ENCODE measurements around the gene PCDH10.

PCDH10 gene

DNA sequence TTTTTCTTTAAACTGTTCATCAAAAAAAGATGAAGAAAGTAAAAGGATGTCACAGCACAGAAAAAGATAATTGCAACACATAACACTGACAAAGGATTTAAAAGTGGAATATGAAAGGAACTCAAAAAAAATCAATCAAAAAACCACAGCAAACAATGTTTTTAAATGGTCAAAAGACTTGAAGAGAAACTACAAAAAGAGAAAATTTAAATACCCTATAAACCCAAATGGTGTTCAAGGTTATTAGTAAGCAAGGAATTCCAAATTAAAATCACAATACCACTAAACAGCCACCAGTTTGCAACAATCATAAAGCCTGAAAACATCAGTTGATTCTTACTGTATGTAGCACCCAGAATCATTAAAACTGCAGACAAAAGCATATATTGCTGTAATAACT is 36.5 kb upstream of the PCDH10 start:
- no peaks in the 10 kb centered on the region; the same call in 1 of the 2 replicates for H3K9me3 ChIP-seq (replicated peaks; ENCODE audit: insufficient read depth, low read length)
- H3K4me1 ChIP-seq (ENCODE audit: low read length) = no peaks in the 10 kb centered on the region
- no peaks in the 10 kb centered on the region for H3K9me2 ChIP-seq (replicated peaks; ENCODE audit: insufficient read depth, low read length)
- no peaks in the 10 kb centered on the region for H3F3A ChIP-seq (ENCODE audit: insufficient read depth, low read length)
- no peak overlapping the region for H3K9ac ChIP-seq (ENCODE audit: low read length)
- no peaks in the 10 kb centered on the region for H3K27me3 ChIP-seq (replicated peaks; ENCODE audit: insufficient read depth, low read length)
- no peak overlapping the region for H3K4me2 ChIP-seq (ENCODE audit: low read depth, low read length)
- no peak for TF ChIP-seq EZH2 (optimal IDR thresholded peaks at IDR 0.05; ENCODE audit: low read depth, low read length)
- TF ChIP-seq, protein P1, sequence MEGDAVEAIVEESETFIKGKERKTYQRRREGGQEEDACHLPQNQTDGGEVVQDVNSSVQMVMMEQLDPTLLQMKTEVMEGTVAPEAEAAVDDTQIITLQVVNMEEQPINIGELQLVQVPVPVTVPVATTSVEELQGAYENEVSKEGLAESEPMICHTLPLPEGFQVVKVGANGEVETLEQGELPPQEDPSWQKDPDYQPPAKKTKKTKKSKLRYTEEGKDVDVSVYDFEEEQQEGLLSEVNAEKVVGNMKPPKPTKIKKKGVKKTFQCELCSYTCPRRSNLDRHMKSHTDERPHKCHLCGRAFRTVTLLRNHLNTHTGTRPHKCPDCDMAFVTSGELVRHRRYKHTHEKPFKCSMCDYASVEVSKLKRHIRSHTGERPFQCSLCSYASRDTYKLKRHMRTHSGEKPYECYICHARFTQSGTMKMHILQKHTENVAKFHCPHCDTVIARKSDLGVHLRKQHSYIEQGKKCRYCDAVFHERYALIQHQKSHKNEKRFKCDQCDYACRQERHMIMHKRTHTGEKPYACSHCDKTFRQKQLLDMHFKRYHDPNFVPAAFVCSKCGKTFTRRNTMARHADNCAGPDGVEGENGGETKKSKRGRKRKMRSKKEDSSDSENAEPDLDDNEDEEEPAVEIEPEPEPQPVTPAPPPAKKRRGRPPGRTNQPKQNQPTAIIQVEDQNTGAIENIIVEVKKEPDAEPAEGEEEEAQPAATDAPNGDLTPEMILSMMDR (IDR thresholded peaks at IDR 0.05; ENCODE audit: low read length) = no peak
- H3K36me3 ChIP-seq (replicated peaks; ENCODE audit: insufficient read depth, low read length) = no peaks in the 10 kb centered on the region
- H4K20me1 ChIP-seq (ENCODE audit: insufficient read depth, low read length) = no peaks in the 10 kb centered on the region
- DNase-seq = no peak
- no peaks in the 10 kb centered on the region for H3K79me2 ChIP-seq (ENCODE audit: low read length)
- H3K4me3 ChIP-seq (ENCODE audit: low read length) = no peak overlapping the region
- no peak overlapping the region for H3K27ac ChIP-seq (ENCODE audit: low read length)
- no peak overlapping the region for H2AFZ ChIP-seq (ENCODE audit: low read length)

DNA sequence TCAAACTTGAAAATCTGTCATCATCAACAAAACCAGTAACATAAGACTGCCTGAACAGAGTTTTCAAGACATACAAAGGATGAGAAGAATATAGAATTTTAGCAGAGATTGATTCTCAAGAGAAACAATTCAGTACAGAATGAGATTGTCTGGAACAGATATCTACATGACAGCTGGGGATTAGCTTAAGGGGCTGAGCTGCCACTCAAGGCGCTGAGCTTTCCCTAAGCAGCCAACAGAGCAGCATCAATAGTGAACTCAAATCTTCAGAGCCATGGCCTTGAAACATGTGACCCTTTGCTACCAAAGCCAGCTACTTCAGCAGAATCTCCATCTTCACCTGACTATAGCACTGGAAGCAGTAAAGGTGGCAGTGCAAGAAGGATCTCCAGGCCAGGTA is 24.3 kb upstream of the PCDH10 start:
- H3K27ac ChIP-seq (ENCODE audit: low read length) = no peak overlapping the region
- H2AFZ ChIP-seq (ENCODE audit: low read length) = no peak overlapping the region
- TF ChIP-seq EZH2 (optimal IDR thresholded peaks at IDR 0.05; ENCODE audit: low read depth, low read length) (no peak), EZH2phosphoT487 (IDR thresholded peaks at IDR 0.05; ENCODE audit: low read length) (no peak)
- TF ChIP-seq, protein P1 (IDR thresholded peaks at IDR 0.05; ENCODE audit: low read length) = no peak
- no peaks in the 10 kb centered on the region for H3K27me3 ChIP-seq (replicated peaks; ENCODE audit: insufficient read depth, low read length)
- no peaks in the 10 kb centered on the region for H3K79me2 ChIP-seq (ENCODE audit: low read length)
- no peak for DNase-seq
- H4K20me1 ChIP-seq (ENCODE audit: insufficient read depth, low read length) = no peaks in the 10 kb centered on the region
- no peaks in the 10 kb centered on the region for H3K4me1 ChIP-seq (ENCODE audit: low read length)
- H3F3A ChIP-seq (ENCODE audit: insufficient read depth, low read length) = no peaks in the 10 kb centered on the region
- no peak overlapping the region for H3K4me3 ChIP-seq (ENCODE audit: low read length)
- no peaks in the 10 kb centered on the region for H3K9me2 ChIP-seq (replicated peaks; ENCODE audit: insufficient read depth, low read length)
- no peak overlapping the region for H3K4me2 ChIP-seq (ENCODE audit: low read depth, low read length)
- no peak overlapping the region for H3K9ac ChIP-seq (ENCODE audit: low read length)
- H3K9me3 ChIP-seq (replicated peaks; ENCODE audit: insufficient read depth, low read length) = no peaks in the 10 kb centered on the region
- no peaks in the 10 kb centered on the region for H3K36me3 ChIP-seq (replicated peaks; ENCODE audit: insufficient read depth, low read length)

DNA sequence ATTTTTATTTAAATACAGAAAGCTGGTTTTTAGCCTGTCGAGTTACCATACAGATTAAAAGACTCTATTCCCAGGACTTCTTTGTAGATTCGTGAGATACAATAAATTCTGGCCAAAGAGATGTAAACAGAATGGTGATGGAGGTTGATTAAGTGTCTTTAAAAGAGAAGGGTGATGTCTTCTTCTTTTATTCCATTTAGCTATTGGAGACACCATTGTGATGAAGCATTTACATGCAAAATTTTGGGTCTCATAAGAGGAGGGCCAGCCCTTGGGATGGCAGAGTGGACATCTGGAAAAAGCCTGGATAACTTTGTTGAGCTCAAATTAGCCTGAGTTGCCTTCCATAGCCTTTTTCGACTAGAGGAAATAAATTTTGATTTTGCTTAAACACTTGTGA is 21.6 kb upstream of the PCDH10 start:
- Histone ChIP-seq H3K4me1 (ENCODE audit: low read length) (no peaks in the 10 kb centered on the region), H3F3A (ENCODE audit: insufficient read depth, low read length) (no peaks in the 10 kb centered on the region), H3K9me3 (replicated peaks; ENCODE audit: insufficient read depth, low read length) (no peaks in the 10 kb centered on the region), H2AFZ (ENCODE audit: low read length) (no peak overlapping the region), H3K9ac (ENCODE audit: low read length) (no peak overlapping the region), H3K4me2 (ENCODE audit: low read depth, low read length) (no peak overlapping the region), H4K20me1 (ENCODE audit: insufficient read depth, low read length) (no peaks in the 10 kb centered on the region), H3K79me2 (ENCODE audit: low read length) (no peaks in the 10 kb centered on the region), H3K27me3 (replicated peaks; ENCODE audit: insufficient read depth, low read length) (no peaks in the 10 kb centered on the region), H3K9me2 (replicated peaks; ENCODE audit: insufficient read depth, low read length) (no peaks in the 10 kb centered on the region), H3K27ac (ENCODE audit: low read length) (no peak overlapping the region), H3K36me3 (replicated peaks; ENCODE audit: insufficient read depth, low read length) (no peaks in the 10 kb centered on the region), H3K4me3 (ENCODE audit: low read length) (no peak overlapping the region)
- no peak for DNase-seq
- TF ChIP-seq, protein P1 (IDR thresholded peaks at IDR 0.05; ENCODE audit: low read length) = no peak
- TF ChIP-seq EZH2 (optimal IDR thresholded peaks at IDR 0.05; ENCODE audit: low read depth, low read length) = no peak
- no peak for TF ChIP-seq EZH2phosphoT487 (IDR thresholded peaks at IDR 0.05; ENCODE audit: low read length)

All from MM.1S (cell line).